B cell (primary cell): Measurements from ENCODE around the gene PACRG. TPM values are rescaled to one million over a fixed set of nuclear protein-coding genes. Genes with fewer than 3 reads are reported as not detected.

ENCODE experiments used
- ATAC-seq: fragments of 200-7000 bp; cut with Tn5 transposase; one replicate; pipeline ENCODE4 v1.10.0; 2021; ENCODE audit warnings: low read depth, mild to moderate bottlenecking, moderate number of reproducible peaks, moderate library complexity
- CTCF ChIA-PET: fragments of 350-600 bp; sonication (Branson Sonifier 250); formaldehyde crosslinking; loops from one replicate; lab custom pipeline; 2021; ENCODE audit warnings: antibody characterized with exemption, inconsistent platforms; lab: Charles Lee
- POLR2A ChIA-PET: fragments of 350-600 bp; sonication (Branson Sonifier 250); formaldehyde crosslinking; loops from one replicate; lab custom pipeline; 2021; ENCODE audit warnings: antibody characterized with exemption; lab: Charles Lee
- DNase-seq: peaks from one replicate; pipeline ENCODE4 v3.0.0; 2013
- H2AFZ ChIP-seq: 2 replicates; pipeline ENCODE4 v1.6.1; 2012; ENCODE audit warnings: mild to moderate bottlenecking, low read depth, low read length; ENCODE audit not compliant: insufficient read depth, poor library complexity, severe bottlenecking
- H3K27ac ChIP-seq, 2 donors: 1 replicate in 1 of 2; 2 replicates in 1 of 2; pipeline ENCODE4 v1.5.1; 2012 to 2013; ENCODE audit warnings: low read length in 2 of 2, mild to moderate bottlenecking in 2 of 2, moderate library complexity in 1 of 2
- H3K27me3 ChIP-seq, 4 experiments: fragments of 200-600 bp in 1 of 4; sonication (generic) in 1 of 4; replicated peaks in 1 of 4; 1 replicate in 2 of 4; 2 replicates in 2 of 4; pipeline versions ENCODE4 v1.6.1 to v1.7.0; 2013 to 2016; ENCODE audit warnings: low read length in 3 of 4, mild to moderate bottlenecking in 2 of 4, mixed read lengths in 1 of 4, moderate library complexity in 1 of 4; ENCODE audit not compliant: insufficient read depth in 4 of 4, control insufficient read depth in 3 of 4; ENCODE audit errors: control extremely low read depth in 1 of 4
- H3K36me3 ChIP-seq, 2 experiments: replicated peaks in 1 of 2; 1 replicate in 1 of 2; 2 replicates in 1 of 2; pipeline versions ENCODE4 v1.6.1 to v1.7.1; 2013; ENCODE audit warnings: low read length in 1 of 2; ENCODE audit not compliant: insufficient read depth in 2 of 2, control insufficient read depth in 1 of 2; ENCODE audit errors: control extremely low read depth in 1 of 2, extremely low read depth in 1 of 2
- H3K4me1 ChIP-seq, 2 donors: fragments of 200-600 bp in 1 of 2; sonication (generic) in 1 of 2; 1 replicate in 1 of 2; 2 replicates in 1 of 2; pipeline versions ENCODE4 v1.5.1 to v1.6.1; 2013 to 2017; ENCODE audit warnings: low read length in 2 of 2; ENCODE audit not compliant: control insufficient read depth in 2 of 2, insufficient read depth in 2 of 2
- H3K4me2 ChIP-seq: replicated peaks from 2 replicates; pipeline ENCODE3; 2012; ENCODE audit warnings: mild to moderate bottlenecking, low read depth, low read length; ENCODE audit not compliant: poor library complexity, severe bottlenecking
- H3K4me3 ChIP-seq, 5 experiments: fragments of 200-600 bp in 1 of 5; sonication (generic) in 1 of 5; 1 replicate in 3 of 5; 2 replicates in 2 of 5; pipeline versions ENCODE4 v1.5.1 to v1.7.0; 2011 to 2016; ENCODE audit warnings: low read length in 4 of 5, mild to moderate bottlenecking in 4 of 5, low read depth in 2 of 5, control low read depth in 1 of 5, moderate library complexity in 1 of 5; ENCODE audit not compliant: insufficient read depth in 1 of 5; ENCODE audit errors: control extremely low read depth in 1 of 5, extremely low read depth in 1 of 5
- H3K79me2 ChIP-seq: fragments of 200-600 bp; sonication (generic); one replicate; pipeline ENCODE4 v1.6.0; 2016; ENCODE audit warnings: low read length; ENCODE audit not compliant: control insufficient read depth, insufficient read depth
- H3K9ac ChIP-seq: fragments of 200-600 bp; sonication (generic); 2 replicates; pipeline ENCODE4 v1.6.1; 2017; ENCODE audit warnings: mild to moderate bottlenecking, low read length, moderate library complexity
- H3K9me3 ChIP-seq, 3 donors: one replicate each; pipeline versions ENCODE4 v1.6.1 to v1.7.1; 2013; ENCODE audit warnings: low read length in 2 of 3; ENCODE audit not compliant: control insufficient read depth in 2 of 3, insufficient read depth in 1 of 3; ENCODE audit errors: control extremely low read depth in 1 of 3
- H4K20me1 ChIP-seq: 2 replicates; pipeline ENCODE4 v1.6.0; 2012; ENCODE audit warnings: mild to moderate bottlenecking, low read length; ENCODE audit not compliant: insufficient read depth, control insufficient read depth, poor library complexity, severe bottlenecking
- H3K27ac Mint-ChIP-seq: one replicate; pipeline ENCODE4 v1.8.0; 2021; ENCODE audit warnings: mixed read lengths
- H3K27me3 Mint-ChIP-seq: one replicate; pipeline ENCODE4 v1.8.0; 2021; ENCODE audit warnings: mixed read lengths
- H3K4me1 Mint-ChIP-seq: one replicate; pipeline ENCODE4 v1.8.0; 2021; ENCODE audit warnings: mixed read lengths
- H3K4me3 Mint-ChIP-seq: one replicate; pipeline ENCODE4 v1.8.0; 2021; ENCODE audit warnings: mixed read lengths
- H3K9me3 Mint-ChIP-seq: one replicate; pipeline ENCODE4 v1.8.0; 2022; ENCODE audit warnings: mixed read lengths; ENCODE audit not compliant: insufficient read depth
- EZH2 ChIP-seq: IDR thresholded peaks from 2 replicates; pipeline ENCODE4 v1.6.1; 2012; ENCODE audit warnings: borderline replicate concordance, low read depth, mild to moderate bottlenecking, moderate library complexity, low read length; ENCODE audit not compliant: insufficient read depth, poor library complexity, severe bottlenecking
- WGBS: methylation state at CpG from one replicate; pipeline ENCODE4 v1.1.5; 2013; ENCODE audit warnings: missing lambda C conversion rate; ENCODE audit not compliant: insufficient coverage; 5-methylcytosine and 5-hydroxymethylcytosine counted together
- intact Hi-C: fragments of 100-400 bp; cut with micrococcal nuclease; formaldehyde crosslinking; loops from one replicate; pipeline ENCODE4 v1.10.0; 2022
- polyA plus RNA-seq: library from polyadenylated mRNA; depleted of rRNA; stranded (reverse); fragments of >200 nt; gene quantifications from 2 replicates; pipeline ENCODE4 v1.2.3, GENCODE V29; 2012
- total RNA-seq, 2 donors: library from RNA; stranded (reverse); fragments of 120-200 nt in 1 of 2; gene quantifications; 1 replicate in 1 of 2; 2 replicates in 1 of 2; pipeline versions ENCODE4 v1.2.3 to v1.2.4, GENCODE V29; 2013 to 2022
- TF ChIP-seq, protein P1 (sequence below): fragments of 200-600 bp; IDR thresholded peaks from one replicate; pipeline ENCODE4 v1.8.0; 2022; ENCODE audit warnings: antibody characterized with exemption, mild to moderate bottlenecking

Gene PACRG
- total and polyA plus RNA-seq, 2 donors (not counting 1 experiment from before 2014, with no cell fraction given) = not detected

DNA sequence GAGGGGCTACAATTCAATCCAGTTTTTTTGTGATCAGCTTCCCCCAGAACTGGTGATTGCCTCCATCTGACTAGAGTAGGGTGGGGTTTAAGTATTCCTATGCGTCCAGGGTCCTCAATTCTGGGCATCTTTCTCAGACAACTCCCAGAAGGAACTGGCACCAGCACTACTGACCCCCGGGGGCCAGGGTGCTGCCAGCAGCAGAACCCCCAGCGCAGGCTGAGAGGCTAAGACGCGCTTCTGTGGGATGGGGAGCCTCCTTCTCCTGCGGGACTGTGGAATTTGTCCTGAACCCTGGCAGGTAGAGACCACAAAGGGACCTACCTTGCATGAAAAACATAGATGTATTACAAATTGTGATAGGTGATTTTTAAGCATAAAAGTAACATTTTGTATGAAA is 124.4 kb downstream of the PACRG start:
- WGBS = 86% methylated on average over 5 of the region's 6 CpGs
- Histone ChIP-seq H3K4me3 (no peak overlapping the region), H3K9me3 (peaks cover 0 to 4% (median 0%) of the 10 kb centered on the region in 3 donors), H2AFZ (no peak overlapping the region), H4K20me1 (no peaks in the 10 kb centered on the region), H3K9ac (no peak overlapping the region), H3K79me2 (no peaks in the 10 kb centered on the region), H3K4me2 (no peak overlapping the region), H3K27me3 (no peaks in the 10 kb centered on the region), H3K27ac (no peak overlapping the region), H3K36me3 (no peaks in the 10 kb centered on the region), H3K4me1 (no peaks in the 10 kb centered on the region)
- Mint-ChIP-seq H3K4me1 (no peaks in the 10 kb centered on the region), H3K9me3 (no peaks in the 10 kb centered on the region), H3K27me3 (no peaks in the 10 kb centered on the region), H3K4me3 (no peak overlapping the region), H3K27ac (no peak overlapping the region)
- no peak for ATAC-seq
- TF ChIP-seq, protein P1, sequence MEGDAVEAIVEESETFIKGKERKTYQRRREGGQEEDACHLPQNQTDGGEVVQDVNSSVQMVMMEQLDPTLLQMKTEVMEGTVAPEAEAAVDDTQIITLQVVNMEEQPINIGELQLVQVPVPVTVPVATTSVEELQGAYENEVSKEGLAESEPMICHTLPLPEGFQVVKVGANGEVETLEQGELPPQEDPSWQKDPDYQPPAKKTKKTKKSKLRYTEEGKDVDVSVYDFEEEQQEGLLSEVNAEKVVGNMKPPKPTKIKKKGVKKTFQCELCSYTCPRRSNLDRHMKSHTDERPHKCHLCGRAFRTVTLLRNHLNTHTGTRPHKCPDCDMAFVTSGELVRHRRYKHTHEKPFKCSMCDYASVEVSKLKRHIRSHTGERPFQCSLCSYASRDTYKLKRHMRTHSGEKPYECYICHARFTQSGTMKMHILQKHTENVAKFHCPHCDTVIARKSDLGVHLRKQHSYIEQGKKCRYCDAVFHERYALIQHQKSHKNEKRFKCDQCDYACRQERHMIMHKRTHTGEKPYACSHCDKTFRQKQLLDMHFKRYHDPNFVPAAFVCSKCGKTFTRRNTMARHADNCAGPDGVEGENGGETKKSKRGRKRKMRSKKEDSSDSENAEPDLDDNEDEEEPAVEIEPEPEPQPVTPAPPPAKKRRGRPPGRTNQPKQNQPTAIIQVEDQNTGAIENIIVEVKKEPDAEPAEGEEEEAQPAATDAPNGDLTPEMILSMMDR = no peak
- TF ChIP-seq EZH2 = no peak
- no peak for DNase-seq
- intact Hi-C loops = no loop called here
- CTCF ChIA-PET = no interaction called here
- POLR2A ChIA-PET = no interaction called here

DNA sequence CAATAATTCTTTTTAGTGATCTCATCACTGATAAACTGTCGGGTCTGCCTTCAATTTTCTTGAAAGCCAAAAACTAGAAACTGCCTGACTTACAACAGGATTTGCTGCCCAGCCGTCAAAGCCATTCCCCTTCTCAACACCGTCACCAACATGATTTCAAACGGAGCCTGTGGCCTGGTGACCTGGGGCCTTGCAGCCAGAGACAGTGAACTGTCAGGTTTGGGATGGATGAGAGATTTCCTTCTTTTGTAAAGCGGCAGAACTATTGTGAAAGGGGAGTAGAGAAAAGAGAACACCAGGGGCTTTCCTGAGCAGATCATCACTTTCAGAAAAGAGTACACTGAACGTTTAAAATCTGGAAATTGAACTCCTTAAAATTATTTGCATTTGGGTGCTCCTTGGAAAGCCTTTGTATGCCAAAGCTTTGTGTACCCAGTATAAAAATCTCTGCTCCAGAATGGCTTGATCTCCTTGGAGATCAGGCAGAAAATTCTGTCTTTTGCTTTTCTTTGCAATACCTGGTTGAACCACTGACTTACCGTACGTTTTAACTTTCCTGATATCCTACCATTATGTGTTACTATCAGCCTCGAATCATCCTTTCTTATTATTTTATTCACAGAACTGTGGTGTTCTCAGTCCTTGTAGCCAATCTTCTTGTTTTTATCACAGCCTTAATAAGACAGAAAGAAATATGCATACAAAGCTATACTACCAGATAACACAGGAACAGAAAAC is 125.2 kb downstream of the PACRG start:
- H3K9ac ChIP-seq = no peak overlapping the region
- H3K4me3 Mint-ChIP-seq = no peak overlapping the region
- POLR2A ChIA-PET = no interaction called here
- H3K4me2 ChIP-seq = no peak overlapping the region
- H3K36me3 ChIP-seq = no peaks in the 10 kb centered on the region
- DNase-seq (no peak), ATAC-seq (no peak)
- CTCF ChIA-PET = no interaction called here
- intact Hi-C loops = no loop called here
- H3K27ac ChIP-seq = no peak overlapping the region
- H3K79me2 ChIP-seq = no peaks in the 10 kb centered on the region
- H3K27me3 ChIP-seq = no peaks in the 10 kb centered on the region
- no peaks in the 10 kb centered on the region for H3K27me3 Mint-ChIP-seq
- WGBS = 88% methylated on average over 6 of the region's 9 CpGs
- no peaks in the 10 kb centered on the region for H3K4me1 Mint-ChIP-seq
- H3K9me3 Mint-ChIP-seq = no peaks in the 10 kb centered on the region
- H2AFZ ChIP-seq = no peak overlapping the region
- H3K27ac Mint-ChIP-seq = no peak overlapping the region
- TF ChIP-seq, protein P1 = no peak
- TF ChIP-seq EZH2 = no peak
- no peak overlapping the region for H3K4me3 ChIP-seq
- H3K9me3 ChIP-seq = peaks cover 0 to 4% (median 0%) of the 10 kb centered on the region in 3 donors
- H4K20me1 ChIP-seq = no peaks in the 10 kb centered on the region
- no peaks in the 10 kb centered on the region for H3K4me1 ChIP-seq
